Activated naive CD4-positive, alpha-beta T cell treated with anti-CD3 and anti-CD28 coated beads, Interleukin-2, amount 50 U/mL, for 16 hours (primary cell): ENCODE data around the gene PCDHGA3.
"Not testable (repeated sequence)": the region's sequence is repeated elsewhere in the genome, so short reads cannot be mapped to it uniquely, and the experiment has no call there.

Source experiments
- DNase-seq: peaks from one replicate; pipeline ENCODE4 v3.0.0-alpha.2; 2020

PCDHGA3 gene

GRCh38 chr5:141343242-141343952, at the start of gene PCDHGA3:
PCDHGA3 (plus strand) TSS chr5:141343829; CDS start chr5:141344034, 205 bp downstream.
- no peak for DNase-seq

GRCh38 chr5:141298376-141298775, 45.3 kb upstream of the PCDHGA3 start:
- DNase-seq: no peak

DNA sequence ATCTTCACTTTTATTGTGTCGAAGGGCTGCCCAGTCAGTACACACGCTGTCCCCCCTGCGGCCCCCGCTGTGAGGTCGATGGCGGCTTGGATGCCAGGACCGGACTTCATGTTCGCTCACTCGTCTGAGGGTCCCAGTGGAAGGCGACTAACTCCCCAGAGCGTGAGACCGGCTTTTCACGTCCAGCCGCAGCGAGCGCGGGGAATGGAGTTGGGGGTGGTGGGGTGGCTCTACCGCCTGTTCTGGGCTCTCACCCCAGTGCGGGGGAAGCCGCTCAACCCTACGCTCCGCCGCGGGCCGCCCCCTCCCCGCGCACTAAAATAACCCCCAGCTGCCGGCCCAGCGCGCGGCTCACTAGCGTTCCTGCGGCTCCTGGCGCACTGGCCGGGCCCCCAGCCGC, 39.9 kb upstream of the PCDHGA3 start, which contains the start of gene SLC25A2:
TSS of gene SLC25A2 (minus strand) at position 294 of the 400 bp plus-strand sequence. CDS start at position 110, 184 bp downstream.
- no peak for DNase-seq

DNA sequence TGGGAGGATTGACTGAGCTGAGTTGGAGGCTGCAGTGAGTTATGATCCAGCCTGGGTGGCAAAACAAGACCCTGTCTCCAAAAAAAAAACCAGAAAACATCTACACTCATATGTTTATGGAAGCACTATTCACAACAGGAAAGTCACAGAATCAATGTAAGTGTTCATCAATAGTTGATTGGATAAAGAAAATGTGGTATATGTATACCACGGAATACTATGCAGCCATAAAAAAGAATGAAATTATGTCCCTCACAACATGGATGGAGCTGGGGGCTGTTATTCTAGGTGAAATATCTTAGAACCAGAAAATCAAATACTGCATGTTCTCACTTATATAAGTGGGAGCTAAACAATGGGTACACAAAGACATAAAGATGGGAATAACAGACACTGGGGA, 37.0 kb upstream of the PCDHGA3 start:
- no peak for DNase-seq

DNA sequence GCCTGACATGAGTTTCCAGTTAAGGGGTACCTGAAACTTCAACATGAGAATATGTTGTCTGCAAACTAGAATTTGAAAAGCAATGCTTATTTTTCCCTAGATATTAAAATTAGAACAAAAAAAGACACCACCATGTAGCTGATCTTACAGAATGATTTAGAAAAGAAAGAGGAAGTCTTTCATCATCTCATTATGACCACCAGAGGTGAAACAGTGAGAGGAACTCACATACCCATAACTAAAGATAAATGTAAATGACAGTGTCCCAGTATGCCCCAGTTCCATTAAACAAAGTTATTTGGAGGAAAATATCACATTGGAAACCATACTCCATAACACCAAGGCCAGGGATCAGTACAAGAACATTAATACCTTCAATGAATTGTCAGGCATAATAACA, 29.9 kb upstream of the PCDHGA3 start:
- no peak for DNase-seq

GRCh38 chr5:141316963-141317362, 26.7 kb upstream of the PCDHGA3 start:
- DNase-seq: not testable (repeated sequence)

- DNase-seq: no peak
Observed at GRCh38 chr5:141319202-141319601, 24.4 kb upstream of the PCDHGA3 start.

DNA sequence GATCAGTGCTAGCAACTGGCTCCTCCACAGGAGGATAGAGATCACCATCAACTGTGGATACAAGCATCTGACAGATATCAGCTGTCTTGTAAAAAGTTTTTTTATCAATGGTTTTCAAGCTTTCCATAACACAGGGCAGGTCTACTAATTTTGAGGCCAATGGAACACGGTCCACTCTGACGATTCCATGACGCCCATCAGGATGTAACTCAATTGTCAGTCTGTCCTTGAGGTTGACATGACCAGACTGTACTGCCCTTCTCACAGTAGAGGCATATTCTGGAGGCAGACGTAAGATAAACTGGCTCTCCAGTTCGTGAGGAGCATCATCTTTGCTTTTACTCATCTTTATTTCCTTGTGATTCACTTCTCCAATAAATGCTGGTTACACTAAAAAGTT, 23.9 kb upstream of the PCDHGA3 start:
- no peak for DNase-seq

- DNase-seq: peak; percentile 93
Observed at GRCh38 chr5:141320225-141321169, 23.1 kb upstream of the PCDHGA3 start, which contains the start of gene TAF7. TAF7 (minus strand) TSS chr5:141320784; CDS start chr5:141320044, 740 bp downstream.

DNA sequence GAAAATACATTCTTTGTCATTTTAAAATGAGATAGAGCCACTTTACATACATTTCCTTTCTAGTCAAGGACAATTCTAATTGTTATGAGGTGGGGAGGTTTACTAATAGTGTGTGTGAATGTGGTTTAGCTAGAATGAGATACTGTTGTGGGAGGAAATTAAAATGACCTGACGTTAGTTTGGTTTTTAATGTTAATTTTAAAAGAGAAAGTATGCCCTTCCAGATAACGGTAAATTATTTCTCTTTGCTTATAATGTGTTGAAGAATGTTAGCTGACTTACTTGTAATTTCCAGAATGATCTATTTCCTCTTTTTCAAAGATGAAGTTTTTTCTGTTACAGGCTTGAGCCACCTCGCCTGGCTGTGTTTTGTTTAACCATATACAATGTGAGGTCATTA, 21.4 kb upstream of the PCDHGA3 start:
- no peak for DNase-seq

DNA sequence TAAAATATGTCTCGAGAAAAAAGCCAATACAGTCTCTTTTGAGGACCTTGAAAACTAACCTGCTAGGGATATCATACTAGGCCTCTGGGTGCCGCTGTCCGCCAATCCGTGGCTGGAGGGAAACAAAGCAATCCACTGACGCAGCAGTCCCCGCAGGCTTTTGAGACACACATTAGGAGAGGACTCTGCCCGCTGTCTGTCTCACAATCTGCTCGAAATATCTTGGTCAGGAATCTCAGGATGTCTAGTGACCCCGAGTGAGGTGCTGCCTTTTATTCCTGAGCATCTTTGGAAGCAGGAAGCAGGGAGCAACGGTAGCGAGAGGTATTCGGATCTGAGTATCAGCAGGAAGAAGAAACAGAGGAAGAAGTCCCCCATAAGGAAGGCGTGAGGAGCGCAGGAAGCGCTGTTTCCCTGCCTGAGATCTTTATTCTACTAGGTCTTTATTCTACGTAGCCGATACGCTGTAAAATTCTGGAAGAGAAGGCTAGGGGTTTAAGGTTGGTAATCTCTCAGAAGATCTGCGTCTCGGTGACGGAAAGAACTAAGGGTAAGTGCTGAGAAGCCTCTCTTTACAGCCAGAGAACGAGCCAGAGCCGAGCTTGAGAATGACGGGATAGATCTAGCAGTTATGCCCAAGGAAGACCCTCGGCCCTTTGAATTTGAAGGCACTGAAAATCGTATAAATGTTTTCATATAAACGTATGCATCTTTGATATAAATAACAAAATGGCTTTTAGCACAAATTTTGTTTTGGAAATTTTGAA, 17.4 kb upstream of the PCDHGA3 start:
- peak; percentile 70 for DNase-seq

DNA sequence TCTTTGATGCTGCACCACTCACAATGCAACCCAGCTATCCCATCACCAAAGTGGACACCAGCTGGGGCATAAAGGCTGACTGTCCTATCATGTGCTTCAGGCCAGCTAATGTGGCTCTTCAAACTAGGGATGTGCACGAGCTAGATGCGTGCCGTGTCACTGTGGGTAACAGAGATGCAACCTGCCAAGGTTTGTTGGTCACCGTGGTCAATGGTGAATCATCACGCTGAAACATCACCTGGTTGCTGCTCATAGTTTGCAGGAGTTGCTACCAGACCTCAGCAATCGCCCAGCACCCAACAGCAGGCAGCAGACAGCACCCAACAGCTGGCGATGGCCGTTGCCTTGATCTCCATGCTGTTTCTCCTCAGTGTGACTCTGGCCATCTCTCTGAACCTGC, 15.4 kb upstream of the PCDHGA3 start:
- DNase-seq: no peak

GRCh38 chr5:141330299-141331080, 13.1 kb upstream of the PCDHGA3 start, which contains the start of gene PCDHGA1:
PCDHGA1 (plus strand) TSS chr5:141330514.
- no peak for DNase-seq

DNA sequence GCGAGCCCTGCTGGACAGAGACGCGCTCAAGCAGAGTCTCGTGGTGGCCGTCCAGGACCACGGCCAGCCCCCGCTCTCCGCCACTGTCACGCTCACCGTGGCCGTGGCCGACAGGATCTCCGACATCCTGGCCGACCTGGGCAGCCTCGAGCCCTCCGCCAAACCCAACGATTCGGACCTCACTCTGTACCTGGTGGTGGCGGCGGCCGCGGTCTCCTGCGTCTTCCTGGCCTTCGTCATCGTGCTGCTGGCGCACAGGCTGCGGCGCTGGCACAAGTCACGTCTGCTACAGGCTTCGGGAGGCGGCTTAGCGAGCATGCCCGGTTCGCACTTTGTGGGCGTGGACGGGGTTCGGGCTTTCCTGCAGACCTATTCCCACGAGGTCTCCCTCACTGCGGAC, 11.1 kb upstream of the PCDHGA3 start:
- not testable (repeated sequence) for DNase-seq

- no peak for DNase-seq
Observed at GRCh38 chr5:141338538-141339306, 4.9 kb upstream of the PCDHGA3 start, which contains the start of gene PCDHGA2. PCDHGA2 (plus strand) TSS chr5:141338760.

- not testable (repeated sequence) for DNase-seq
Observed at GRCh38 chr5:141340781-141341354, 2.8 kb upstream of the PCDHGA3 start.

DNA sequence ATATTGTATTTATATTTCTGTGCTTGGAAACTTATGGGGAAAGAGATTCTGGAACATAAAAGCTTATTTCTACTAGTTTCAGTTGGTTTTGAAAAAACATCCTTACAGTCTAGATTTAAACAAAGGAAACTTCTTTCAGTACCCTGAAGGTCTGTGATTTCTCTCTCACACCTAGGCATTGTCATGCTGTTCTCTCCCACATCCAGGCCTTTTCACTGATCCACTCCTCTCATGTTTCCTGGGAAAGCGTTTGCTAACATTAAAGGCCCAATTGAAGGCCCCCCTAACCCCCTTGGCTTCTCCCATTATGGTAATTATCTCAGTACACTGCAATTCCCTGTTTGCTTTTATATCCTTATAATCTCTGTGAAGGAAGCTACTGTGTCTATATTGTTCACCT, 856 bp upstream of the PCDHGA3 start:
- DNase-seq: no peak

- DNase-seq: no peak
Observed at GRCh38 chr5:141343953-141344463, 379 bp downstream of the PCDHGA3 start.

GRCh38 chr5:141345327-141345726, 1.7 kb downstream of the PCDHGA3 start:
- DNase-seq: no peak

DNA sequence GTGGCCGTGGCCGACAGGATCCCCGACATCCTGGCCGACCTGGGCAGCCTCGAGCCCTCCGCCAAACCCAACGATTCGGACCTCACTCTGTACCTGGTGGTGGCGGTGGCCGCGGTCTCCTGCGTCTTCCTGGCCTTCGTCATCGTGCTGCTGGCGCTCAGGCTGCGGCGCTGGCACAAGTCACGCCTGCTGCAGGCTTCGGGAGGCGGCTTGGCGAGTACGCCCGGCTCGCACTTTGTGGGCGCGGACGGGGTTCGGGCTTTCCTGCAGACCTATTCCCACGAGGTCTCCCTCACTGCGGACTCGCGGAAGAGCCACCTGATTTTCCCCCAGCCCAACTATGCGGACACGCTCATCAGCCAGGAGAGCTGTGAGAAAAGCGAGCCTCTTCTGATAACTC, 2.4 kb downstream of the PCDHGA3 start:
- not testable (repeated sequence) for DNase-seq
